ENCODE data around the gene MRPL17. TPM values are rescaled to one million over a fixed set of nuclear protein-coding genes. Genes with fewer than 3 reads are reported as not detected.

Gene MRPL17
- total and polyA plus RNA-seq, 10 of the 15 experiments (the other 5 are each of a cell fraction or from before 2014, with no cell fraction given) = 60.3 to 171 (median 94.8) TPM

- TF ChIP-seq, protein P1, sequence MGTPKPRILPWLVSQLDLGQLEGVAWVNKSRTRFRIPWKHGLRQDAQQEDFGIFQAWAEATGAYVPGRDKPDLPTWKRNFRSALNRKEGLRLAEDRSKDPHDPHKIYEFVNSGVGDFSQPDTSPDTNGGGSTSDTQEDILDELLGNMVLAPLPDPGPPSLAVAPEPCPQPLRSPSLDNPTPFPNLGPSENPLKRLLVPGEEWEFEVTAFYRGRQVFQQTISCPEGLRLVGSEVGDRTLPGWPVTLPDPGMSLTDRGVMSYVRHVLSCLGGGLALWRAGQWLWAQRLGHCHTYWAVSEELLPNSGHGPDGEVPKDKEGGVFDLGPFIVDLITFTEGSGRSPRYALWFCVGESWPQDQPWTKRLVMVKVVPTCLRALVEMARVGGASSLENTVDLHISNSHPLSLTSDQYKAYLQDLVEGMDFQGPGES (IDR thresholded peaks at IDR 0.05) = no peak
- TF ChIP-seq, protein P2, sequence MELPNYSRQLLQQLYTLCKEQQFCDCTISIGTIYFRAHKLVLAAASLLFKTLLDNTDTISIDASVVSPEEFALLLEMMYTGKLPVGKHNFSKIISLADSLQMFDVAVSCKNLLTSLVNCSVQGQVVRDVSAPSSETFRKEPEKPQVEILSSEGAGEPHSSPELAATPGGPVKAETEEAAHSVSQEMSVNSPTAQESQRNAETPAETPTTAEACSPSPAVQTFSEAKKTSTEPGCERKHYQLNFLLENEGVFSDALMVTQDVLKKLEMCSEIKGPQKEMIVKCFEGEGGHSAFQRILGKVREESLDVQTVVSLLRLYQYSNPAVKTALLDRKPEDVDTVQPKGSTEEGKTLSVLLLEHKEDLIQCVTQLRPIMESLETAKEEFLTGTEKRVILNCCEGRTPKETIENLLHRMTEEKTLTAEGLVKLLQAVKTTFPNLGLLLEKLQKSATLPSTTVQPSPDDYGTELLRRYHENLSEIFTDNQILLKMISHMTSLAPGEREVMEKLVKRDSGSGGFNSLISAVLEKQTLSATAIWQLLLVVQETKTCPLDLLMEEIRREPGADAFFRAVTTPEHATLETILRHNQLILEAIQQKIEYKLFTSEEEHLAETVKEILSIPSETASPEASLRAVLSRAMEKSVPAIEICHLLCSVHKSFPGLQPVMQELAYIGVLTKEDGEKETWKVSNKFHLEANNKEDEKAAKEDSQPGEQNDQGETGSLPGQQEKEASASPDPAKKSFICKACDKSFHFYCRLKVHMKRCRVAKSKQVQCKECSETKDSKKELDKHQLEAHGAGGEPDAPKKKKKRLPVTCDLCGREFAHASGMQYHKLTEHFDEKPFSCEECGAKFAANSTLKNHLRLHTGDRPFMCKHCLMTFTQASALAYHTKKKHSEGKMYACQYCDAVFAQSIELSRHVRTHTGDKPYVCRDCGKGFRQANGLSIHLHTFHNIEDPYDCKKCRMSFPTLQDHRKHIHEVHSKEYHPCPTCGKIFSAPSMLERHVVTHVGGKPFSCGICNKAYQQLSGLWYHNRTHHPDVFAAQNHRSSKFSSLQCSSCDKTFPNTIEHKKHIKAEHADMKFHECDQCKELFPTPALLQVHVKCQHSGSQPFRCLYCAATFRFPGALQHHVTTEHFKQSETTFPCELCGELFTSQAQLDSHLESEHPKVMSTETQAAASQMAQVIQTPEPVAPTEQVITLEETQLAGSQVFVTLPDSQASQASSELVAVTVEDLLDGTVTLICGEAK (IDR thresholded peaks at IDR 0.05; ENCODE audit: borderline replicate concordance) = no peak
- TF ChIP-seq IKZF2 (IDR thresholded peaks at IDR 0.05) (peak; percentile 96), SUPT20H (IDR thresholded peaks at IDR 0.05; ENCODE audit: borderline replicate concordance, control insufficient read depth, low read depth, low read length) (no peak), RAD21 (IDR thresholded peaks at IDR 0.05; ENCODE audit: insufficient read depth, low read depth, low read length) (no peak)
These were observed 36.0 kb downstream of the MRPL17 start (continued) for GRCh38 chr11:6646918-6647679.

Data from GM12878 (cell line).